Measurements from ENCODE around the gene OR6Q1.

OR6Q1 gene

DNA sequence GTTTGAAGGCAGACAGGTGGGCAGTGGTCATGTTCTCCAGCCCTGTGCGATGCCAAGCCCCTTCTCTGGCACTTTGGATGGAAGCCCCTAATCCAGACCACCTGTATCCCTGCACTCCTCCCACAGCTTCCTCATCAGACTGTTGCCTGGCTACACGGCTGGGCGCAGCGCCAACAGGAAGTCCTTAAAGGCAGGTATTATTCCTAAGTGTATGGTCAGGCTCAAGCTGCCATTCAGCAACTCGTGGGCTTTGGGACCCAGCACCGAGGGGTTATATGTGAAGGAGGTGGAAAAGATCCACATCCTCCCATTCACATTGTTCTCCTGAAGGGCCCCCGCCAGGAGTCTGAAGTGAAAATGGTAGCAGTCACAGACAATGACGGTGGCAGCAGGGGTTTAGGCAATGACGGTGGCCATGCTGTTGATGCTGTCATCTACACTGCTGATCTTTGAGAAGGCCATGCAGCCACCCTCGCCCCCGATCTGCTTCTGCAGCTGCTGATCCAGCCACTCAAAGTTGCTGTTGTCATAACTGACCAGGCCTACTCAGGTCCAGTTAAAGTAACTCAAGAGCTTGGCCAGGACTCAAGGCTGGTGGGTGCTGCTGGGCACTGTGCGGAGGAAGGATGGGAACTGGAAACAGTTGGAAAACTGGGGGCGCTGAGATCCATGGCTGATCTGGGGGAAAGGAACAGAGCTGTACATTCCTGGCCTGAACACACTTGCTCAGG, 27.7 kb downstream of the OR6Q1 start:
- peak; percentile 3 for DNase-seq

DNA sequence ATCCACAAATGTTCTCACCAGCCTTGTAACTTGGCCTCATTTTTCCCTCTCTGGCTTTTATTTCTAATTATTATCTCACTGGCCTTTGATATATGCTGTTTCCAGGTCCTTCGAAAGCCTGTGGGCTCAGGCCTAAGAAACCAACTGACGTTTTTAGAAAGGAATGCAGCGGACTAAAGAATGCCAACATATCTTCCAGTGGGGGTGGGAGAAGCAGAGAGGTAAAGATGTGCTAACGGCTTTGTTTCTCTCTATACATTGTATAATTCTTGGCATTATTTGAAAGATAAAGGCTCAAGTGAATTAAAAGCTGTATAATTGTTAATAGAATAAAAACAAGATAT, 28.2 kb downstream of the OR6Q1 start:
- no peak for DNase-seq

DNA sequence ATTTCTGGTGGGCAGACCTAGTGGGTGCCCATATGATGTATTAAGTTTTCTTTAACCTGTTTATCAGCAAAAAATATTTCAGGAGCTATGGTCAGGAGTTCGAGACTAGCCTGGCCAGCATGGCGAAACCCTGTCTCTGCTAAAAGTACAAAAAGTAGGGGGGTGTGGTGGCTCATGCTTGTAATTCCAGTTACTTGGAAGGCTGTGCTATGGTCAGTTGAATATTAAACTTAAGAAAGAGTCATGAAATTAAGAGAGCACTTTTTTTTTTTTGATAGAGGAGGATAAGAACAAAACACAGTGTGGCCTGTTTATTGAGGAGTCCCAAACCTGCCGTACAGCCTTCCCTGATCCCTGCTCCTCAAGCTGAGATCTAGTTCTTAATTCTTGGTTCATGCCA, 29.8 kb downstream of the OR6Q1 start:
- DNase-seq = no peak

DNA sequence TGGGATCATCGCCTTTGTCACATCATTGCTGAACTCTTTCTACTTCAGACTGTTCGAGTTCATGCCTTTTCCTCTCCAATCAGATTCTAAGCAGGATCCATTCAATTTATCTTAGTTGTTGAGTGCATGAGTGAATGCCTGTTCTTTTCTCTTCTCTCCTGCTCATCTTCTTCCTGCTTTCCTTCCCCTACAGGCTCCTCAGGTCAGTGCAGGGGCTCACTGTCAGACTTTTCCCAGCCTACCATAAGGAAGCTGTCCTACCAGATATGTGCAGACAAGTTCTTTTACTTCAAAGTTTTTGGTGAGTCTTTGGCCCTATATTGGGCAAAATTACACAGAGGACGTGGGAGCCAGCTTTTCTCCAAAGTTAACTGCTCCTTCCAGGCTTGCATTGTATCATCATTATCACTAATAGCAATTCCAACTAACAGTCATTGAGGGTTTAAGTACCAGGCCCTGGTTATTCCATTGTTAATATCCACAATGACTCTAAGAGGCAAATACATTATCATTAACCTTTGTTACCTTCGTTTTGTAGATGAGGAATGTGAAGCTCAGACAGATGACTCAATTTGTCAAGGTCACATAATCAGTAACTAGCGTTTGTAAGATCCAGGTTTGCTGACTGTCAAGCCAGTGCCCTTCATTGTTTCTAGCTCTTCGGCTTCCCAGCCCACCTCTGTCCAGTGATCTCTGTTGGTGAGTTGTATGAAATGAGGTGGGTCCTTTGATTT, 30.4 kb downstream of the OR6Q1 start:
- no peak for DNase-seq

DNA sequence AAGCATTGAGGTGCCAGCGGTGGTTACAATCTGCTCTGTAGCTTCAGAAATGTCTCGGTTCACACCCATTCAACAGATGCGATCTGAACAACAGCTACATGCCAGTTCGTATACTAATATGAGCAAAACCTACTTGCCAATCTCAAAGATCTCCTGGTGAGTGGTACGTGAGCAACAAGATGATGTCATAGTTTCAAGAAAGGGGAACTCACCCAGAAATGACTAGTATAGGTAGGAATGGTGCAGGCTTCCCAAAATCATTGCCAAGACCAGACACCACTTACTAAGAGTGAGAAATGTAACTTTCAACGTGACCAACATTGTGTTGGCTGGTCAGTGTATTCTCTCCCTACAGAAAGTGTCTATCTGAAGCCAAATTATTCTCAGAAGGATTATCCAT, 31.1 kb downstream of the OR6Q1 start:
- no peak for DNase-seq

DNA sequence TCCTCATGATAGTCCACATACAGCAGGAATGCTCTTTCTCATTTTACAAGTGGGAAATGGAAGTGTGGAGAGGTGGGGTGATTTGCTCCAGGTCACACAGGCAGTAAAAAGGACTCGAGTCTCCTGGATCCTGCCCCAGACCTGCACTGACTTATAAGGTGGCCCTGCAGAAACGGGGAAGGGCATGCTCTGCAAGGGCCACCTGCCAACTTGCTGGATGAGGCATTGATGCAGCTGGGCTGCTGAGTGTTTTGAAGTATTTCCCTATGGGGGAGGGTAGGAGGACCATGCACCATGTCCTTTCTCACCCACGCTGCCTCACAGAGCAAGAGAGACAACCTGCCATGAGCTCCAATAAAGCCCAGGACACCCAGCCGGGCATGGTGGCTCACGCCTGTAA, 36.9 kb downstream of the OR6Q1 start:
- DNase-seq = no peak

DNA sequence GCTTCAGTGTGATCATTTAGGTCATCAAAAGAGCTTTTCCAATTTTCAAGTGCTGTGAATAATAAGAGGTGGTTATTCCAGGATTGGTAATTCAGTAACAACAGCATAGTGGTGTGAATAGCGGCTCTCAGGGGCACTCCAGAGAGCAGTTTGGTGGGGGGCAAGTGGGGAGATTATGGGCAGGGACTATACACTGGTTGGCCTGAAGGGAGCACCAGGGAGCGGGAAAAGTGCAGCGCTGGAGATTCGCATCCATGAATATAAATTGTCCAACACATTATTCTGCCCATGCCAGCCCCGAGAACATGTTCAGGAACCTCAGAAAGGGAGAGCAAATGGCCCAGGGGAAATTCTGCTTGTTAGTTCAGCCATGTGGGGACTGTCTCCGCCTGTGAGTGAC, 37.9 kb downstream of the OR6Q1 start:
- DNase-seq = no peak

DNA sequence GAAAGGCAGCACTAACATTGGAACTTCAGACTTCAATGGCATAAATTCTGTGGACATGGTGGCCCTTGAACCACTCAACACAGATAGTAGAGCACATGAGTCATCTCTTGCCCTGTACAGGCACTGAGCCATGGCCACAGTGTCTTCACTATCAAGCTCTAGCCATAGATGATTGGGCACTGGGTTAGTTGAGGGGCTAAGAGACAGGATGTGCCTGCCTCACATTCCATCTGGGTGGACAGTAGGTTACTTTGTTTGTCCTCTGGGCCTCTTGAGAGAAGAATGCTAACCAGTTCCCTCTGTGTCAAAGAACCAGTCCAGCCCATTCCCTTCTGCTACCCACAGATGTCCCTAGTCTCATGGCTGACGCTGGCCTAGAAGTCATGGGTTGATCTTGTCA, 39.8 kb downstream of the OR6Q1 start:
- DNase-seq = no peak

DNA sequence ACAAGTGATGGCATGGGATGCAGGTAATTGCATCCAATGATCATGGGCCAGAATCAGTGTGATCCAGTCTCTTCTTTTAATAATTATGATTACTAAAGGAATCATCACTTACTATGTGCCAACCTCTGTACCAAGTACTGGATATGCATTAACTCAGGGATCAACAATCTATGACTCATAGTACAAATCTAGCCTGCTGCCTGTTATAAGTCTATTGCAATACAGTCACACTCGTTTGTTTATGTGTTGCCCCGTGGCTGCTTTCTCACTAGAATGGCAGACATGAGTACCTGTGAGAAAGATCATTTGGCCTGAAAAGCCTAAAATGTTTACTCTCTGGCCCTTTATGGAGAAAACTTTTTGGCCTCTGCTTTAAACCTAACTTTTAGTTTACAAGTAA, 45.0 kb downstream of the OR6Q1 start:
- DNase-seq = no peak
